Ascending aorta (tissue), 2 donors: ENCODE results near the gene INSM1. TPM values are rescaled to one million over a fixed set of nuclear protein-coding genes. Genes with fewer than 3 reads are reported as not detected.

Experiments
- DNase-seq, 2 donors: peaks; one replicate each; pipeline ENCODE4 v3.0.0-alpha.2; 2019; ENCODE audit warnings: low spot score in 2 of 2
- H3K27ac ChIP-seq, 2 donors: fragments of 200-600 bp; sonication (generic); one replicate each; pipeline ENCODE4 v1.5.1; 2016 to 2017; ENCODE audit warnings: mild to moderate bottlenecking in 1 of 2
- H3K27me3 ChIP-seq: fragments of 200-600 bp; sonication (generic); one replicate; pipeline ENCODE4 v1.5.1; 2017
- H3K36me3 ChIP-seq, 2 donors: fragments of 200-600 bp; sonication (generic); one replicate each; pipeline ENCODE4 v1.5.1; 2016
- H3K4me1 ChIP-seq, 2 donors: fragments of 200-600 bp; sonication (generic); one replicate each; pipeline ENCODE4 v1.5.1; 2016 to 2017; ENCODE audit warnings: mild to moderate bottlenecking in 1 of 2
- H3K4me3 ChIP-seq, 2 donors: fragments of 200-600 bp; sonication (generic); one replicate each; pipeline ENCODE4 v1.5.1; 2016 to 2017; ENCODE audit warnings: mild to moderate bottlenecking in 1 of 2
- H3K9me3 ChIP-seq, 2 donors: fragments of 200-600 bp; sonication (generic); one replicate each; pipeline ENCODE4 v1.5.1; 2016
- intact Hi-C: fragments of 100-400 bp; cut with DNase I; formaldehyde crosslinking; loops from one replicate; pipeline ENCODE4 v1.15.1; 2023
- total RNA-seq: library from RNA; depleted of rRNA; stranded (reverse); fragments of >200 nt; gene quantifications from one replicate; pipeline ENCODE4 v1.1.0, GENCODE V29; 2016
- TF ChIP-seq, protein P1 (sequence below), 3 experiments: fragments of 200-600 bp in 2 of 3; fragments of 450-650 bp in 1 of 3; sonication (generic) in 2 of 3; IDR thresholded peaks; one replicate each; pipeline ENCODE4 v1.5.1; 2016 to 2019; ENCODE audit warnings: antibody characterized with exemption in 3 of 3, mild to moderate bottlenecking in 1 of 3, moderate library complexity in 1 of 3

Gene INSM1
- total RNA-seq, 1 donor from 2014 or later = not detected

DNA sequence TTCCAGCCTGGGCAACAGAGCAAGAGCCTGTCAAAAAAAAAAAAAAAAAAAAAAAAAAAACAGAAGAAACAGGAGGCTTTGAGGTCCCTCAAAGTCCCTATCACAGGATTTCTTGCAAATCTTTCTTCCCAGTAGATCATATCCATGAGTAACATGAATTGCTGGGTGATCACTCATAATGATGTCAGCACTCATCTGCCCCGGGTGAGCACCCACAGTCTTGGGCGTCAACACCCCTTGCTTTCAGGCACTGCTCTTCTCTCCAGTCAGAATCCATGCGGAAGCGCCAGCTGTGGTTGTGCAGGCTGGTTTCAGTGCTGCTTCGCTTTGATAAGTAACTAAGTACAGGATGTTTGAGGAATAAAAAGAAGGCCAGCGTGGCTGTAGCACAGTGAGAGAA, 40.2 kb upstream of the INSM1 start:
- Histone ChIP-seq H3K4me1 (no peaks in the 10 kb centered on the region), H3K4me3 (no peak overlapping the region), H3K36me3 (no peaks in the 10 kb centered on the region), H3K9me3 (no peaks in the 10 kb centered on the region), H3K27ac (no peak overlapping the region), H3K27me3 (no peaks in the 10 kb centered on the region)
- intact Hi-C loops = no loop called here
- DNase-seq = no peak
- TF ChIP-seq, protein P1, sequence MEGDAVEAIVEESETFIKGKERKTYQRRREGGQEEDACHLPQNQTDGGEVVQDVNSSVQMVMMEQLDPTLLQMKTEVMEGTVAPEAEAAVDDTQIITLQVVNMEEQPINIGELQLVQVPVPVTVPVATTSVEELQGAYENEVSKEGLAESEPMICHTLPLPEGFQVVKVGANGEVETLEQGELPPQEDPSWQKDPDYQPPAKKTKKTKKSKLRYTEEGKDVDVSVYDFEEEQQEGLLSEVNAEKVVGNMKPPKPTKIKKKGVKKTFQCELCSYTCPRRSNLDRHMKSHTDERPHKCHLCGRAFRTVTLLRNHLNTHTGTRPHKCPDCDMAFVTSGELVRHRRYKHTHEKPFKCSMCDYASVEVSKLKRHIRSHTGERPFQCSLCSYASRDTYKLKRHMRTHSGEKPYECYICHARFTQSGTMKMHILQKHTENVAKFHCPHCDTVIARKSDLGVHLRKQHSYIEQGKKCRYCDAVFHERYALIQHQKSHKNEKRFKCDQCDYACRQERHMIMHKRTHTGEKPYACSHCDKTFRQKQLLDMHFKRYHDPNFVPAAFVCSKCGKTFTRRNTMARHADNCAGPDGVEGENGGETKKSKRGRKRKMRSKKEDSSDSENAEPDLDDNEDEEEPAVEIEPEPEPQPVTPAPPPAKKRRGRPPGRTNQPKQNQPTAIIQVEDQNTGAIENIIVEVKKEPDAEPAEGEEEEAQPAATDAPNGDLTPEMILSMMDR (IDR thresholded peaks at IDR 0.05) = no peak

DNA sequence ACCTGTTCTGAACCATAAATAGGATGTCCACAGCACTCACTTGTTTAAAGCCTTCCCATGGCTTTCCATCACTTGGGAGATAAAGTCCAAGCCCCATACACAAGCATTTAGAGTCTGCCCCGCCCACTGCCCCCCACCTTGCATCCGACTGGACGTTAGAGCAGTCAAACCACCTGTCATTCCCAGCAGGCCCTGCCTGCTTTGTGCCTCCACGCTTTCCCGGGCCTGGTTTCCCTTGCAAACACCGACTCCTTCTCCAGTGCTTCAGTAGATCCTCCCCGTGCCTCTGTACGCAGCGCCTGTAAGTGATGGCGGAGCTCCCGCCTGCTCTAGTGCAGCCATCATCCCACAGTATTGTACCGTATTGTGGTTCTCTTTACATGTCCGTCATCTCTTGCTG, 38.3 kb upstream of the INSM1 start:
- TF ChIP-seq, protein P1 (IDR thresholded peaks at IDR 0.05) = no peak
- Histone ChIP-seq H3K9me3 (no peaks in the 10 kb centered on the region), H3K4me1 (no peaks in the 10 kb centered on the region), H3K4me3 (no peak overlapping the region), H3K27me3 (no peaks in the 10 kb centered on the region), H3K27ac (no peak overlapping the region), H3K36me3 (no peaks in the 10 kb centered on the region)
- intact Hi-C loops = no loop called here
- no peak for DNase-seq

DNA sequence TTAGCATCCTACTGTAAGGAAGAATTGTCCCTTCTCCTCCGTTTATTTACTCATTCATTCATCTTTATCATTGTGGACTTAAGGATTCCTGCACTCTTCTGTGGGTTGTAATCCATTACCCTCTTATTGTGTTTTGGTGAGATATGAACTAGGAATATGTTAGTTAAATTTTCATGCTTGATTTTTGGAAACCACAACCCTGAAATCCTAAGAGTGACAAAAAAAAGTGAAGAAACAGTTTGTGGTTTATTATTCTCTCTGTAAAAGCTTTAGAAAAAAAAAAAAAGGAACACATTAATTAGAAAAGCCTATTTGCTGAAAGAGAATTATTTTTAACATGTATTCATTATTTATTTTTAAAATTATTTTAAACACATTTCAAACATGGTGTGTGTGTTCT, 36.7 kb upstream of the INSM1 start:
- no peaks in the 10 kb centered on the region for H3K27me3 ChIP-seq
- H3K4me1 ChIP-seq = no peaks in the 10 kb centered on the region
- H3K9me3 ChIP-seq = no peaks in the 10 kb centered on the region
- no peak overlapping the region for H3K4me3 ChIP-seq
- DNase-seq = no peak
- H3K36me3 ChIP-seq = no peaks in the 10 kb centered on the region
- TF ChIP-seq, protein P1 (IDR thresholded peaks at IDR 0.05) = no peak
- H3K27ac ChIP-seq = no peak overlapping the region
- intact Hi-C loops = no loop called here

DNA sequence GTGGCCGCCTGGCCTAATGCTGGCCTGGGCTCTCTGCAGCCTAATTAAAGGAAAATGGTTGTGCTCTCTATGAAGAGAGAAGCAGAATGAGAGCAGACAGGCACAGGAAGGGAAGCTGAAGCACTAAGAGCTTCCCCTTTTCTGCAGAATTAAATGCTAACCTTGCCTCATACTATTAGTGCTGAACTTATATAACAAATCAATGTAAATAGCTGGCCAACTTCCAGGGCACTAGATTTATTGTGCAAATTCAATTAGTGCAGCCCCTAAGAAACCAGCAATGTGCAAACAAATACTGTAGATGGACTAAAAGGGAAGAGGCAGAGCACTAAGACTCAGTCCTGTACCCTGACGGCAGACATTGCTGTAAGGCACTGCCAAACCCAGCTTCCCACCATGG, 36.1 kb upstream of the INSM1 start:
- intact Hi-C loops = no loop called here
- TF ChIP-seq, protein P1 (IDR thresholded peaks at IDR 0.05) = no peak
- Histone ChIP-seq H3K36me3 (no peaks in the 10 kb centered on the region), H3K4me1 (no peaks in the 10 kb centered on the region), H3K27ac (no peak overlapping the region), H3K27me3 (no peaks in the 10 kb centered on the region), H3K9me3 (no peaks in the 10 kb centered on the region), H3K4me3 (no peak overlapping the region)
- no peak for DNase-seq

DNA sequence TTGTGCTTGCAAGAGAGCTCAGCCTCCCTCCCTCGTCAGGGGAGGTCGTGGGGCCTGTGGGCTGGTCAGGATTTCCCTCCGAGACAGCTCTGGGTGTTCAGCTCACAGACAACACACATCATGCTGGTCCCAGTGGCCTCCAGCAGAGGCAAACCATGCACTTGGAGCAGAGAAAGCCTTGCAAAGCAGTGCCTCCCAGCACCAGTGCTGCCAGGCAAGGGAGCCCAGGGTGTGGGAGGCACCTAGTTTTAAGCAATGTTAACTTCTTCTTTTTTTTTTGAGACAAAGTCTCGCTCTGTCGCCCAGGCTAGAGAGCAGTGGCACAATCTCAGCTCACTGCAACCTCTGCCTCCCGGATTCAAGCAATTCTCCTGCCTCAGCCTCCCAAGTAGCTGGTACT, 34.0 kb upstream of the INSM1 start:
- intact Hi-C loops = no loop called here
- no peaks in the 10 kb centered on the region for H3K36me3 ChIP-seq

More for the DNA sequence above, 34.0 kb upstream of the INSM1 start:
- Histone ChIP-seq H3K27ac (no peak overlapping the region), H3K27me3 (no peaks in the 10 kb centered on the region), H3K4me1 (no peaks in the 10 kb centered on the region), H3K4me3 (no peak overlapping the region), H3K9me3 (no peaks in the 10 kb centered on the region)
- DNase-seq = no peak
- TF ChIP-seq, protein P1 (IDR thresholded peaks at IDR 0.05) = no peak
